NOMO-1 (cell line): ENCODE data around the gene LPXN.

Source experiments
- DNase-seq, 2 experiments: peaks; one replicate each; lab custom pipeline; 2025; ENCODE audit not compliant: unreplicated experiment in 2 of 2; lab: John Stamatoyannopoulos, UW

The LPXN gene

GRCh38 chr11:58575377-58576020 lies at the start of gene LPXN:
LPXN (minus strand) TSS chr11:58575856; CDS start chr11:58575772, 84 bp downstream.
- DNase-seq, result peak; percentile 75 to 90

- no peak for DNase-seq
Measured at GRCh38 chr11:58625086-58625485, 49.4 kb upstream of the LPXN start.

- no peak for DNase-seq
Measured at GRCh38 chr11:58622344-58622743, 46.7 kb upstream of the LPXN start, which contains the start of gene CNTF. CNTF (plus strand) TSS chr11:58622665; CDS start chr11:58622753, 88 bp downstream.

- no peak for DNase-seq
Measured at GRCh38 chr11:58621586-58622262, 46.1 kb upstream of the LPXN start.

GRCh38 chr11:58617976-58618557 lies 42.4 kb upstream of the LPXN start:
- DNase-seq, result no peak

GRCh38 chr11:58616594-58616993 lies 40.9 kb upstream of the LPXN start:
- no peak for DNase-seq

- no peak for DNase-seq
Measured at GRCh38 chr11:58615559-58615958, 39.9 kb upstream of the LPXN start.

GRCh38 chr11:58613228-58613627 lies 37.6 kb upstream of the LPXN start:
- no peak for DNase-seq

GRCh38 chr11:58609723-58610122 lies 34.1 kb upstream of the LPXN start:
- no peak for DNase-seq

- DNase-seq, result no peak
Measured at GRCh38 chr11:58608331-58608730, 32.7 kb upstream of the LPXN start.

- DNase-seq, result no peak
Measured at GRCh38 chr11:58606930-58607714, 31.5 kb upstream of the LPXN start.

GRCh38 chr11:58600510-58600909 lies 24.9 kb upstream of the LPXN start:
- DNase-seq, result no peak

- DNase-seq, result no peak
Measured at GRCh38 chr11:58597486-58598144, 22.0 kb upstream of the LPXN start.

GRCh38 chr11:58596621-58597020 lies 21.0 kb upstream of the LPXN start:
- DNase-seq, result no peak

GRCh38 chr11:58594826-58595225 lies 19.2 kb upstream of the LPXN start:
- no peak for DNase-seq

GRCh38 chr11:58592760-58593472 lies 17.3 kb upstream of the LPXN start:
- DNase-seq, result no peak

- no peak for DNase-seq
Measured at GRCh38 chr11:58591659-58592058, 16.0 kb upstream of the LPXN start.

GRCh38 chr11:58586998-58587397 lies 11.3 kb upstream of the LPXN start:
- DNase-seq, result peak in 1 of 2 experiments; percentile 40

- DNase-seq, result no peak
Measured at GRCh38 chr11:58582437-58582836, 6.8 kb upstream of the LPXN start.

- no peak for DNase-seq
Measured at GRCh38 chr11:58580311-58580710, 4.7 kb upstream of the LPXN start.
